Ishikawa (cell line): ENCODE measurements around the gene GRB10.

Experiments
- EP300 ChIP-seq: IDR thresholded peaks from 2 replicates; pipeline ENCODE4 v1.6.1; 2012; ENCODE audit warnings: borderline replicate concordance
- TF ChIP-seq, protein P1 (sequence below): IDR thresholded peaks from 2 replicates; pipeline ENCODE4 v1.6.1; 2012; ENCODE audit warnings: low read depth, mild to moderate bottlenecking

DNA sequence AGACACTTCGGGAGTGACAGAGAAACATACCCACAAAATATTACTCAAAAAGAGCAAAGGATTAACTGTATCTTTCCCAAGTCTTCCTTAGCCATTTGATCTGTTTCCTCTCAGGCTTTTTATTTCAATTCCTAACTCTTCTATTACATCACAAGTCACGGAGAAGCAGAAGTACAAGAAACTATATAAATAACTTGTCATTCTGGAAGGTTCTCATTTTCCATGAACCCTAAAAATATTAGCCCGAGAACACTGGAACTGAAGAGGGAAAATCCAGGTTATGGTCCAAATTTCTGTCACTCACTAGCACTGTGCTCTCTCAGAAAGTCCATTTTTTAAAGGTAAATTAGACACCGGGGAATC, 98.0 kb downstream of the GRB10 start:
- TF ChIP-seq EP300, result no peak
- TF ChIP-seq, protein P1, sequence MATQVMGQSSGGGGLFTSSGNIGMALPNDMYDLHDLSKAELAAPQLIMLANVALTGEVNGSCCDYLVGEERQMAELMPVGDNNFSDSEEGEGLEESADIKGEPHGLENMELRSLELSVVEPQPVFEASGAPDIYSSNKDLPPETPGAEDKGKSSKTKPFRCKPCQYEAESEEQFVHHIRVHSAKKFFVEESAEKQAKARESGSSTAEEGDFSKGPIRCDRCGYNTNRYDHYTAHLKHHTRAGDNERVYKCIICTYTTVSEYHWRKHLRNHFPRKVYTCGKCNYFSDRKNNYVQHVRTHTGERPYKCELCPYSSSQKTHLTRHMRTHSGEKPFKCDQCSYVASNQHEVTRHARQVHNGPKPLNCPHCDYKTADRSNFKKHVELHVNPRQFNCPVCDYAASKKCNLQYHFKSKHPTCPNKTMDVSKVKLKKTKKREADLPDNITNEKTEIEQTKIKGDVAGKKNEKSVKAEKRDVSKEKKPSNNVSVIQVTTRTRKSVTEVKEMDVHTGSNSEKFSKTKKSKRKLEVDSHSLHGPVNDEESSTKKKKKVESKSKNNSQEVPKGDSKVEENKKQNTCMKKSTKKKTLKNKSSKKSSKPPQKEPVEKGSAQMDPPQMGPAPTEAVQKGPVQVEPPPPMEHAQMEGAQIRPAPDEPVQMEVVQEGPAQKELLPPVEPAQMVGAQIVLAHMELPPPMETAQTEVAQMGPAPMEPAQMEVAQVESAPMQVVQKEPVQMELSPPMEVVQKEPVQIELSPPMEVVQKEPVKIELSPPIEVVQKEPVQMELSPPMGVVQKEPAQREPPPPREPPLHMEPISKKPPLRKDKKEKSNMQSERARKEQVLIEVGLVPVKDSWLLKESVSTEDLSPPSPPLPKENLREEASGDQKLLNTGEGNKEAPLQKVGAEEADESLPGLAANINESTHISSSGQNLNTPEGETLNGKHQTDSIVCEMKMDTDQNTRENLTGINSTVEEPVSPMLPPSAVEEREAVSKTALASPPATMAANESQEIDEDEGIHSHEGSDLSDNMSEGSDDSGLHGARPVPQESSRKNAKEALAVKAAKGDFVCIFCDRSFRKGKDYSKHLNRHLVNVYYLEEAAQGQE, result no peak
